HepG2 (cell line): ENCODE measurements around the gene SIRT6. TPM values are rescaled to one million over a fixed set of nuclear protein-coding genes. Genes with fewer than 3 reads are reported as not detected.

ENCODE experiments used
- ADNP ChIP-seq: sonication (generic); formaldehyde crosslinking; IDR thresholded peaks from 2 replicates; pipeline ENCODE4 v1.4.0; 2020; ENCODE audit warnings: missing genetic modification reagents
- polyA plus RNA-seq, 8 experiments: library from polyadenylated mRNA; depleted of rRNA in 3 of 8; stranded (reverse) in 7 of 8; unstranded in 1 of 8; fragments of >200 nt; fragmentation: Illumina TruSeq in 4 of 8; extraction: Trizol in 4 of 8; gene quantifications; 2 replicates each; pipeline versions ENCODE4 v1.2.1 to v1.2.3, GENCODE V29; 2011 to 2016; ENCODE audit warnings: low read depth in 4 of 8, missing spikeins in 1 of 8, mixed read lengths in 1 of 8; ENCODE audit not compliant: insufficient read depth in 1 of 8
- total RNA-seq, 5 experiments: library from RNA; depleted of rRNA; stranded (reverse); fragments of >200 nt; fragmentation: Illumina TruSeq; extraction: Trizol; gene quantifications; 2 replicates each; pipeline ENCODE4 v1.2.3, GENCODE V29; 2016; ENCODE audit warnings: low read depth in 1 of 5
- TF ChIP-seq, protein P1 (sequence below): sonication (generic); formaldehyde crosslinking; IDR thresholded peaks from 2 replicates; pipeline ENCODE4 v1.9.0; 2021; ENCODE audit warnings: mild to moderate bottlenecking, missing genetic modification reagents
- TF ChIP-seq, protein P2 (sequence below): sonication (generic); formaldehyde crosslinking; IDR thresholded peaks from 2 replicates; pipeline ENCODE4 v1.4.0; 2020; ENCODE audit warnings: missing genetic modification reagents
- TF ChIP-seq, protein P3 (sequence below): IDR thresholded peaks from 2 replicates; pipeline ENCODE4 v1.6.1; 2012; ENCODE audit warnings: low read length, improper control_type of control experiment

Gene SIRT6
- total and polyA plus RNA-seq, 2 of the 13 experiments (the other 11 are each of a cell fraction or from before 2014, with no cell fraction given): 11.0 to 18.4 TPM

DNA sequence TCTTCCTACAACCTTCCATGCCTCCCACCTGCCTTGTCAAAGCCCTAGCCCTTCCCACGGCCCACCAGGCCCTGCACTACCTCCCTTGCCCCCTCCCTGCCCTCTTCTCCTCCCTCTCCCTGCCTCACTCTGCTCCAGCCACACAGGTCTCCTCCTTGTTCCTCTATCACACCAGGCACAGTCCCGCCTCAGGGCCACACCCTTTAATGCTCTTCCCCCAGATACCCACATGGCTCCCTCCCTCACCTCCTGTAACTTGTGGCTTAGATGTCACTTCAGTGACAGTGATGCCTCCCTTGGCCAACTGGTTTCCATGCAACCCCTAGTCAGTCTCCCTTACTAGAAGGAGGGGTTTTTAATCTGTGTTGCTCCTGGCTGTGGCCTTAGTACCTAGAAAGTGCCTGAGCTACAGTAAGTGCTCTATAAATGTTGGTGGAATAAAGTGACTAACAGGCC, 1.3 kb downstream of the SIRT6 start (continued):
- TF ChIP-seq, protein P1, sequence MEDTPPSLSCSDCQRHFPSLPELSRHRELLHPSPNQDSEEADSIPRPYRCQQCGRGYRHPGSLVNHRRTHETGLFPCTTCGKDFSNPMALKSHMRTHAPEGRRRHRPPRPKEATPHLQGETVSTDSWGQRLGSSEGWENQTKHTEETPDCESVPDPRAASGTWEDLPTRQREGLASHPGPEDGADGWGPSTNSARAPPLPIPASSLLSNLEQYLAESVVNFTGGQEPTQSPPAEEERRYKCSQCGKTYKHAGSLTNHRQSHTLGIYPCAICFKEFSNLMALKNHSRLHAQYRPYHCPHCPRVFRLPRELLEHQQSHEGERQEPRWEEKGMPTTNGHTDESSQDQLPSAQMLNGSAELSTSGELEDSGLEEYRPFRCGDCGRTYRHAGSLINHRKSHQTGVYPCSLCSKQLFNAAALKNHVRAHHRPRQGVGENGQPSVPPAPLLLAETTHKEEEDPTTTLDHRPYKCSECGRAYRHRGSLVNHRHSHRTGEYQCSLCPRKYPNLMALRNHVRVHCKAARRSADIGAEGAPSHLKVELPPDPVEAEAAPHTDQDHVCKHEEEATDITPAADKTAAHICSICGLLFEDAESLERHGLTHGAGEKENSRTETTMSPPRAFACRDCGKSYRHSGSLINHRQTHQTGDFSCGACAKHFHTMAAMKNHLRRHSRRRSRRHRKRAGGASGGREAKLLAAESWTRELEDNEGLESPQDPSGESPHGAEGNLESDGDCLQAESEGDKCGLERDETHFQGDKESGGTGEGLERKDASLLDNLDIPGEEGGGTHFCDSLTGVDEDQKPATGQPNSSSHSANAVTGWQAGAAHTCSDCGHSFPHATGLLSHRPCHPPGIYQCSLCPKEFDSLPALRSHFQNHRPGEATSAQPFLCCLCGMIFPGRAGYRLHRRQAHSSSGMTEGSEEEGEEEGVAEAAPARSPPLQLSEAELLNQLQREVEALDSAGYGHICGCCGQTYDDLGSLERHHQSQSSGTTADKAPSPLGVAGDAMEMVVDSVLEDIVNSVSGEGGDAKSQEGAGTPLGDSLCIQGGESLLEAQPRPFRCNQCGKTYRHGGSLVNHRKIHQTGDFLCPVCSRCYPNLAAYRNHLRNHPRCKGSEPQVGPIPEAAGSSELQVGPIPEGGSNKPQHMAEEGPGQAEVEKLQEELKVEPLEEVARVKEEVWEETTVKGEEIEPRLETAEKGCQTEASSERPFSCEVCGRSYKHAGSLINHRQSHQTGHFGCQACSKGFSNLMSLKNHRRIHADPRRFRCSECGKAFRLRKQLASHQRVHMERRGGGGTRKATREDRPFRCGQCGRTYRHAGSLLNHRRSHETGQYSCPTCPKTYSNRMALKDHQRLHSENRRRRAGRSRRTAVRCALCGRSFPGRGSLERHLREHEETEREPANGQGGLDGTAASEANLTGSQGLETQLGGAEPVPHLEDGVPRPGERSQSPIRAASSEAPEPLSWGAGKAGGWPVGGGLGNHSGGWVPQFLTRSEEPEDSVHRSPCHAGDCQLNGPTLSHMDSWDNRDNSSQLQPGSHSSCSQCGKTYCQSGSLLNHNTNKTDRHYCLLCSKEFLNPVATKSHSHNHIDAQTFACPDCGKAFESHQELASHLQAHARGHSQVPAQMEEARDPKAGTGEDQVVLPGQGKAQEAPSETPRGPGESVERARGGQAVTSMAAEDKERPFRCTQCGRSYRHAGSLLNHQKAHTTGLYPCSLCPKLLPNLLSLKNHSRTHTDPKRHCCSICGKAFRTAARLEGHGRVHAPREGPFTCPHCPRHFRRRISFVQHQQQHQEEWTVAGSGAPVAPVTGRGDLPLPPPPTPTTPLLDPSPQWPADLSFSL (CRISPR knock-in tag): no peak
- TF ChIP-seq, protein P2, sequence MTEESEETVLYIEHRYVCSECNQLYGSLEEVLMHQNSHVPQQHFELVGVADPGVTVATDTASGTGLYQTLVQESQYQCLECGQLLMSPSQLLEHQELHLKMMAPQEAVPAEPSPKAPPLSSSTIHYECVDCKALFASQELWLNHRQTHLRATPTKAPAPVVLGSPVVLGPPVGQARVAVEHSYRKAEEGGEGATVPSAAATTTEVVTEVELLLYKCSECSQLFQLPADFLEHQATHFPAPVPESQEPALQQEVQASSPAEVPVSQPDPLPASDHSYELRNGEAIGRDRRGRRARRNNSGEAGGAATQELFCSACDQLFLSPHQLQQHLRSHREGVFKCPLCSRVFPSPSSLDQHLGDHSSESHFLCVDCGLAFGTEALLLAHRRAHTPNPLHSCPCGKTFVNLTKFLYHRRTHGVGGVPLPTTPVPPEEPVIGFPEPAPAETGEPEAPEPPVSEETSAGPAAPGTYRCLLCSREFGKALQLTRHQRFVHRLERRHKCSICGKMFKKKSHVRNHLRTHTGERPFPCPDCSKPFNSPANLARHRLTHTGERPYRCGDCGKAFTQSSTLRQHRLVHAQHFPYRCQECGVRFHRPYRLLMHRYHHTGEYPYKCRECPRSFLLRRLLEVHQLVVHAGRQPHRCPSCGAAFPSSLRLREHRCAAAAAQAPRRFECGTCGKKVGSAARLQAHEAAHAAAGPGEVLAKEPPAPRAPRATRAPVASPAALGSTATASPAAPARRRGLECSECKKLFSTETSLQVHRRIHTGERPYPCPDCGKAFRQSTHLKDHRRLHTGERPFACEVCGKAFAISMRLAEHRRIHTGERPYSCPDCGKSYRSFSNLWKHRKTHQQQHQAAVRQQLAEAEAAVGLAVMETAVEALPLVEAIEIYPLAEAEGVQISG (CRISPR knock-in tag): no peak
- no peak for TF ChIP-seq ADNP
- TF ChIP-seq, protein P3, sequence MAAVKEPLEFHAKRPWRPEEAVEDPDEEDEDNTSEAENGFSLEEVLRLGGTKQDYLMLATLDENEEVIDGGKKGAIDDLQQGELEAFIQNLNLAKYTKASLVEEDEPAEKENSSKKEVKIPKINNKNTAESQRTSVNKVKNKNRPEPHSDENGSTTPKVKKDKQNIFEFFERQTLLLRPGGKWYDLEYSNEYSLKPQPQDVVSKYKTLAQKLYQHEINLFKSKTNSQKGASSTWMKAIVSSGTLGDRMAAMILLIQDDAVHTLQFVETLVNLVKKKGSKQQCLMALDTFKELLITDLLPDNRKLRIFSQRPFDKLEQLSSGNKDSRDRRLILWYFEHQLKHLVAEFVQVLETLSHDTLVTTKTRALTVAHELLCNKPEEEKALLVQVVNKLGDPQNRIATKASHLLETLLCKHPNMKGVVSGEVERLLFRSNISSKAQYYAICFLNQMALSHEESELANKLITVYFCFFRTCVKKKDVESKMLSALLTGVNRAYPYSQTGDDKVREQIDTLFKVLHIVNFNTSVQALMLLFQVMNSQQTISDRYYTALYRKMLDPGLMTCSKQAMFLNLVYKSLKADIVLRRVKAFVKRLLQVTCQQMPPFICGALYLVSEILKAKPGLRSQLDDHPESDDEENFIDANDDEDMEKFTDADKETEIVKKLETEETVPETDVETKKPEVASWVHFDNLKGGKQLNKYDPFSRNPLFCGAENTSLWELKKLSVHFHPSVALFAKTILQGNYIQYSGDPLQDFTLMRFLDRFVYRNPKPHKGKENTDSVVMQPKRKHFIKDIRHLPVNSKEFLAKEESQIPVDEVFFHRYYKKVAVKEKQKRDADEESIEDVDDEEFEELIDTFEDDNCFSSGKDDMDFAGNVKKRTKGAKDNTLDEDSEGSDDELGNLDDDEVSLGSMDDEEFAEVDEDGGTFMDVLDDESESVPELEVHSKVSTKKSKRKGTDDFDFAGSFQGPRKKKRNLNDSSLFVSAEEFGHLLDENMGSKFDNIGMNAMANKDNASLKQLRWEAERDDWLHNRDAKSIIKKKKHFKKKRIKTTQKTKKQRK: no peak
